HL-60/S4 (cell line): ENCODE measurements around the gene TRIM15.
"Not testable (repeated sequence)": the region's sequence is repeated elsewhere in the genome, so short reads cannot be mapped to it uniquely, and the experiment has no call there.

Source experiments
- in situ Hi-C: fragments of 300-500 bp; cut with MboI; formaldehyde crosslinking; loops from 2 replicates; pipeline ENCODE4 v1.14.3; 2022; ENCODE audit warnings: low sequenced_read_pairs

TRIM15 gene

DNA sequence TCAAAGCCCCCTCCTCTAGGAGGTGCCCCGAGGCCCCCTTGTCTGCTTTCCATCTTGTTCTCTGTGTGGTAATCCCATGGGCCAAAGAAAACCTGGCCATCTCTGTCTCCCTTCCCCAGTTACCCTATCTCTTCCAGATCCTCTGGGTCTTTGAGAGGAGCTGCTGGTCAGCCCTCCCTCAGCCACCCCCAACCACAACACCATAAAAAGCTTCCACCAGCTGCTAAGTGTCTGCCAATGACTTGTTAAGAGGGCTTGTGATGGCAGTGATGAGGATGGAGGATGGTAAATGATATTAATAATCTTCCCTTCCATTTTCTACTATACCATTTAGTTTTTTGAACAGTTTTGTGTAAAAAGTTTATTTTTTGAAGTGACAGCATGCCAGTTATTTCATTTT is 32.6 kb downstream of the TRIM15 start:
- in situ Hi-C loops: no loop called here

DNA sequence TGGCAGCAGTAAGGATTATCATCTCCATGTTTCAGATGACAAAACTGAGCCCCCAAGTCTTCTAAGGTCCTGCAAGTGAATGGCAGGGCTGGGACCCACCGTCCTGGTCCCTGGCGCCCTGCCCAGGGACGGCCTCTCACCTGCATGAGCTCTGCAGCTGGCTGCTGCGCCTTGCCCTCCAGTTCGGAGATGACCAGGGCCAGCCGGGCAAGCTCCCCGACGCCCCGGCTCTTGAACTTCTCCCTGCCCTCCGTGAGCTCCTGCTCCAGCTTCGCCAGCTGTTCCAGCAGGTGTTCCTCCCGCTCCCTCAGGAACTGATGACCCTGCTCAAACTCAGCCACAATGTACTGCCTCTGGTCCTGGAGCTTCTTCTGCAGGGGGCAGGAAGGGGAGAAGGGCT is 33.0 kb downstream of the TRIM15 start:
- in situ Hi-C loops: no loop called here

DNA sequence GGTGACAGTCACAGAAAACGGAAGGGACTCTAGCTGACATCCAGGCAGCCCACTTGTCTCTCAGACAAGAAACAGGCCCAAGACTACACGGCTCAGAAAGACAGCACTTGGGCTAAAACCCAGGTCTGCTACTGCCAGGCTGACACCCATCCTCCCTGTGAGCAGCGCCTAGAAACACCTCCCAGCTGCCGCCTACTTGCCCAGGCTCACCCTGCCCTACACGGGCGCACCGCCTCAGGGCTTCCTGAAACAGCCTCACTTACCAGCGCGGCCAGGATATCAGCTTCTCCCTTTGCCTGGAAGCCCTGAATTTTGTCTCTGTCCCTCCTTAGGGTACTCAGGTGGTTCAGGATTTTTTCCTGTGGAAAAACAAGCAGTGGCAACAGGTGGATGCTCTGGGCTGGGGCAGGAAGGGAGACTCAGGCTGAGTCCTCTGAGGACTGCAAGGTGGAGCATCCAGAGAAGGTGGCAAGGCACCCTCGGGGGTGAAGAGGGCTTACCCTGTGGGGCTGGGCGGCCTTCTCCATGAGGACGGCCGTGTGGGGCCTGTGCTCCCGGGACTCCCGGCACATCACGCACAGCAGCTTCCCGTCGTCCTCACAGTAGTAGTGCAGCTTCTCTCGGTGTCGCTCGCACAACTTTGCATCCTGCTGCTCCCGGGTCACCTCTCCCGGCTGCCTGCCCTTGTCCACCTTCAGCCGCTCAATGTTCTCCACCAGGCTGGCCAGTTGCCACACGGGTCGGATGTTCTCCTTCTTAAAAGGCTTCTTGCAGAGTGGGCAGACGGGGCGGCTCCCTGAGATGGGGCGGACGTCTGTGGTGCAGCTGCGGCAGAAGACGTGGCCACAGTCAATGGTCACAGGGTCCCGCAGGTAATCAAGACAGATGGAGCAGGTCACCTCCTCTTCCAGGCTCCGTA is 35.1 kb downstream of the TRIM15 start:
- in situ Hi-C loops: no loop called here

DNA sequence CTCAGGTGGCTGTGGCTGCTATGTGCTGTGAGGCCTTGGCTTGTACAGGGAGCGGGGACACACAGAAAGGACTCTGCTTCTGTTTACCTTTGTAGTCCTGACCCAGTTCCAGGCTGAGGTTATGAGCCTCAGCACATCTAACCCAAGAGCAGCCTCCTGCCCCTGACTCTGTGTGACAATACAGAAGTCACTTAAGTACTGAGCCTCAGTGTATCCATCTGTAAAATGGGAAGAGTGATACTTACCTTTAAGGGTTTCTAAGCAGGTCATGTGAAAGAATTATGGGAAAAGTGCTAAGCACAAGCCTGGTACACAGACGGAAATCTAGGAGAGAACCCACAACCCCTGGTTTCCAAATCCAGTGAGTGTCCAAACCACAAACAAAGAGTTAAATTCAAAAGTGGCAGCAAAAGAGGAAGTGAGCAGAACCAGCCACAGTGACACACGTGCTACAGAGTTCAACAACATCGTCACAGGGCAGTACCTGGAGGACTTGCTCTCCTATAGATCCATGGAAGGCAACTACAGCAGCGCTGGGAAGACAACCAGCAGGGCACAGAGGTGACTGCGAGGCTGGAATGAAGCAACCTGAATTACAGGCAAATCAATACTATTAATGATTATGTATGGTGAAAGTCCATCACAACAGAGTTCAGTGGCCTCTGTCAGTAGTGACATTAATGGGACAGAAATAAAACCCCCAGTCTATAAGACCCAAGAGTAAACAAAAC is 37.4 kb downstream of the TRIM15 start:
- in situ Hi-C loops: no loop called here

DNA sequence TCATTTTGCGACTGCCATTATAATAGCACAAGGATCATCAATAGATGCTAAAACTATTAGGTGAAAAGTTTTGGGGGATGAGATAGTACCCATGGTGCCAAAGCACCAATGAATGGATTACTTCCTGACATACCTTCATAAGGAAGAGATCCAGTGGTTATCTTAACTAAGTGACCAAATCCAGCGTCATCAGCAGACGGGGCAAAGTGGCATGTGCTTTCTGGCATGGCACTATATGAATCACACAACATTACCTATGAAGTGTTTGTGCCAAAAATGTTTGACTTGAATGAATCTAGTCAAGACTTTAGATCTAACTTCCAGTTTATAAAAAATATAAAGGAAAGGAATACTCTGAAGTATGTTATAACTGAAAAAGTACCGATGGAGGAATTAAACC is 39.0 kb downstream of the TRIM15 start:
- in situ Hi-C loops: no loop called here

DNA sequence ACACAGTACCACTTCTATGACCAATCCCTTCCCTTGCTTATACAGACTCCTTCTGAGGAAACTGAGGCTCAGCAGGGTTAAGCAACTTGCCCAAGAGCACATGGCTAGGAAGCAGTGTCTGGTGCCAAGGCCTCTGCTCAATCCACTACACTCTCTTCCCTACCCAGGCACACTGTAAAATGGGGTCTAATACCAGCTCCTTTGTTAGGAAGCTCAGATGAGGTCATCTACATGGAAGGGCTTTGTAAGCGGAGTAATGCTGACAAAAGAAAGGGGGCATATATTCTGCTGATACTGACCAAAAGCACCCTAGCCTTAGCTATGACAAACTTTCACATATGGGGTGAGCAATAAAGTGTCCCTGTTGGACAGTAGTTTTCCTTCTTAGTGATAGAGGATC is 40.8 kb downstream of the TRIM15 start:
- in situ Hi-C loops: no loop called here

DNA sequence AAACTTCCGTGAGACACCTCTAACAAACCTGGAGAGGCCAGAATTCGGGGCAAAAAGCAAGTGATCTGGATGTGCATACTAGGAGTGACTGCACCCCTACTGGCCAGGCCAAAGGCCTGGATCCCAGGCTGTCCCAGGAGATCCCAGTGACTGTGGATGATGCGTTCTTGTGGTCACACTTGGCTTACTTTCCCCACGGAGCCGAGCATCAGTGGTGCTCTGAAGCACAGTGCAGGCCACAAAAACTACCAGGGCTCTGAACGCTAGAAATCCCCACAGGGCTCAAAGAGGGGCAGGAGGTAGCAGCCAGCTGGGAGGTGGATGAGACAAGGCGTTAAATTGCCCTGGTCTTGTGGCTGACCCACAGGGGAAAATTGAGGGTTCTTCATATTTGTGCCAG is 42.8 kb downstream of the TRIM15 start:
- in situ Hi-C loops: no loop called here

DNA sequence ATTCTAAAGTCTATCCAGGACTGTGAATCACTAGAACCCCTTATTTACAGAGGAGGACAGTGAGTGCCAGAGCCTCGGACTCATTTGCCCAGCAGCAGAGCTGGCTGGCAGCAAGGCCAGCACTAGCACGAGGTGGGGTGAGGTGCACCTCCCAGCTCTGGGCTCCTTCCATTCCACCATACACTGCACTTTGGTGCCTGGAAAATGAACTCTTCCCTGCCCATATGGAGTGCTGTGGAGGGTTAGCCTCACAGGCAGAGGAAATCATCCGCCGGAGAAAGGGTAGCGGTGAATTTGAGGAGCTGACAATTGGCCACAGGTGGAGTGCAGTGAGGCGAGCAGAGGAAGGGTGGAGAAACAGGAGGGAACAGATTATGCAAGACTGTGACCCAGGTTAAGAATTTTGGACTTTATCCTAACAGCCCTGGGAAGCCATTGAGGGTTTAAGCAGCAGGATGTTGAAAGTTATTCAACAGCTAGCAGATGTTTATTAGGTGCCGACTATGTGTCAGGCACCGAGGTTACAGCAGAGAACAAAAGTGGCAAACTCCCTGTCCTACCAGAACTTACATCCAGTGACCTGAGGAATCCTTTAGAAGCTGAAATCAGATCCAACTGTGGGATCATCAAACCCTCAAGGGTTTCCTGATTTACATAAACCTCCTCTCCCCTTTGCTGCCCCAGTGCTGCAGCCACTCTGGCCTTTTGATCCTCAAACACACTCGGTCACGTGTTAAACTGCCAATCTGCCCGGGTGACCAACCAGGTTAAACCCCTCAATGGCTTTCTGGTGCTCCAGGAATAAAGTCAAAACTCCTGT is 43.7 kb downstream of the TRIM15 start:
- in situ Hi-C loops: no loop called here

DNA sequence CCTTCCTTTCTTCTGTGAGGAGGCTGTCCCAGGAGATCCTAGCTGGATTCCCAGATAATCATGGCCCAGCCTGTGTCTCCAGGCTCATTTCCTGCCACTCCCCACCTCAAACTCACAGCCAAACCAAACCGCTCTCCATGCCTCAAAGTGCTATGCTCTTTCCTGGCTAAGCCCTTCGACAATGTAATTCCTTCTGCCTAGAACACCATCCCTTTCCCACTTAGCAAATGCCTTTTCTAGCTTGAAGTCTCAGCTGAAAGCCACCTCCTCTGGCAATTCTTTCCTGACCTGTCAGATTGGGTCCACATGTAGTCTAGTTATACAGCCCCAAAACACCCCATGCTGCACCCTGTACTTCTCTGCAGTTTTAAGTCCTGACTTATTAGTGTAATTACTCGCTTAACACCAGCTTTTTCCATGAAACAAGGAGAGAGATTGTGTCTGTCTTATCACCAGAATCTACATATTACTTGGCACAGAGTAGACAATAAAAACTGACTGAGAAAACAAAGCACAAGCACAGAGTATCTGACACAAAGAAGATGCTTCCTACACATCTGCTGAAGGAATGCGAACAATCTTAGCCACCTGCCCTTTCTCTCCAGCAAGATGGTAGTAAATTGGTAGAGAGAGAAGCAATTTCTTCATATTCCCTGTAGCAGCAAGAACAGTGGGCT is 44.4 kb downstream of the TRIM15 start:
- in situ Hi-C loops: no loop called here

DNA sequence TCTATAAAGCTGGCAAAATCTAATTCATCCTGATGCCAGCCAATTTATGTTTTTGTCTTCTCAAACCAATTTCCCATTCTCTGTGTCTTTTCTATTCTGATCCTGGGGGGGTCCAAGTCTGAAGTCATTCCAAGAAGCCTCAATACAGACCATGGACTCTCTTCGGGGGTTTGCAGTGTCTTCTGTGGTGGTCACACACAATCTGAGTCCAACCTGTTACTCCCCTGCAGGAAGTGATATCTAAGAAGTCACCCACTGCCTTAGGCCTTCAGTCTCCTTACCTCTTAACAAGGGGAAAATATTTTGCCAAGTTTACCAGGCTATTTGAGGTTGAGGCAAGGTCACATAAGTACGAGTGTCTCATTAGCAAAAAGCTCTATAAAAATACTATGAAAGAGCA is 48.0 kb downstream of the TRIM15 start:
- in situ Hi-C loops: no loop called here

DNA sequence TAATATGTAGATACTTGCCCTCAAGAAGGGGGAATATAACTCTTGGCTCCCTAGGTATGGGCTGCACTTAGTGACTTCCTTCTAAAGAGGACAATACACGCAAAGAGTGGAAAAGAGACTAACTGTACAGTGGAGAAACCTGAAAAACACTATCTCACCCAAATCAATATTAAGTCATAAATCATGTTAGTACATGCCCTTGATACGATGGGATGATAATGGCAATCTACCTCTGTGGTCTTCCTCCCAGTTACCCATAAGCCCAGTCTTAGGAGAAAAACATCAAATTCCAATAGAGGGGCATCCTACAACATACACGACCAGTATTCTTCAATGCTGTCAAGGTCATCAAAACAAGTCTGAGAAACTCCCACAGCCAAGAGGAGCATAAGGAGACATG is 48.6 kb downstream of the TRIM15 start:
- in situ Hi-C loops: no loop called here

DNA sequence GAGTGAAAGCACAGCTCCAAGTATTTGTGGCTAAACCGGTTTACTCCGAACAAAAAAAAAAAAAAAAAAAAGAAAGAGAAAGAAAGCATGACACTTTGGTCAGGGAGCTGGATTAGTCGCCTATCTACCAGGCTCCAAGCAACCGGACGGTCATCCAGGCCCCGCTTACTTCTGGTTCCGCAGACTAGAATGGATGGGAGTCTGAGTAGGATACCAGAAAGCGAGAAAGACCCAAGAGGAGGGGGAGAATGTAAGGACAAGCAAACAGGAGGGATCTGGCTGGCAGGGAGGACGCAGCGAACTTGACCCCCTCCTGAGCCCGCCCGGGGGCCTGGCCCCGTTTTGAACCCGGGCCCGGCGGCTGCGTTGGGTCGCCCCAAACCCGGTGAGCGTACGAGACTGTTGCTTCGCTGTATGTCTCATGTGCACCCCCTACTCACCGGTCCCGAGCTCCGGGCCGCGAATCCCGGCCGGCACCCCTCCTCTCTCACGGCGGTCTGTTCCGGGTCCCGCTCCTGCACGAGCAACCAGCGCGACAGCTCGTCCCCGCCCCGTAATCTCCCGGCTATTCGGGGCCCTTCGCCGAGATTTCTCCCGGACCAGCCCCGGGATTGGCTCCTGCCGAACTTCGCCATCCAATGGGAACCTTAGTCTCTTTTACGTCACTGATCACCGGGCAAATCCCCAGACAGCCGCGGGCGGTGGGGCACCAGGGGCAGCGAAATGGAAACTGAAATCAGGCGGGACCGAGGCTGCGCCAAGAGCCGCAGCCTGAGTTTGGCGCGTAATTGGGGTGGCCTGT is 49.7 kb downstream of the TRIM15 start, which contains the start of gene TRIM26:
TSS of gene TRIM26 (minus strand) at position 542 of the 802 bp plus-strand sequence. CDS start 14,303 bp downstream, outside the sequence.
- in situ Hi-C loops: no loop called here

DNA sequence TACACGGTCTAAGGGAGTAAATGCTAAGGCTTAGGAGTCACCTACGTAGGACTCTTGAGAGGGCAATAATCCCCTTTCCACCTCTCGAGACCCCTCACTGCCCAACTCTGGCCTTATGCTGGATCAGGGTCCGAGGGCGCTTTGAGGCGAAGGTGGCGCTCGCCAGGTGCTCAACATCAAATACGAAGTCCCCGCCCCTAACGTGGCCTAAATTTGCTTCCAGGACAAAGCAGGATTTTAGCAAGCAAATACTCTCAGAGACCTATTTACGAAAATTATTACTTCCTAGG is 50.3 kb downstream of the TRIM15 start:
- in situ Hi-C loops: no loop called here

DNA sequence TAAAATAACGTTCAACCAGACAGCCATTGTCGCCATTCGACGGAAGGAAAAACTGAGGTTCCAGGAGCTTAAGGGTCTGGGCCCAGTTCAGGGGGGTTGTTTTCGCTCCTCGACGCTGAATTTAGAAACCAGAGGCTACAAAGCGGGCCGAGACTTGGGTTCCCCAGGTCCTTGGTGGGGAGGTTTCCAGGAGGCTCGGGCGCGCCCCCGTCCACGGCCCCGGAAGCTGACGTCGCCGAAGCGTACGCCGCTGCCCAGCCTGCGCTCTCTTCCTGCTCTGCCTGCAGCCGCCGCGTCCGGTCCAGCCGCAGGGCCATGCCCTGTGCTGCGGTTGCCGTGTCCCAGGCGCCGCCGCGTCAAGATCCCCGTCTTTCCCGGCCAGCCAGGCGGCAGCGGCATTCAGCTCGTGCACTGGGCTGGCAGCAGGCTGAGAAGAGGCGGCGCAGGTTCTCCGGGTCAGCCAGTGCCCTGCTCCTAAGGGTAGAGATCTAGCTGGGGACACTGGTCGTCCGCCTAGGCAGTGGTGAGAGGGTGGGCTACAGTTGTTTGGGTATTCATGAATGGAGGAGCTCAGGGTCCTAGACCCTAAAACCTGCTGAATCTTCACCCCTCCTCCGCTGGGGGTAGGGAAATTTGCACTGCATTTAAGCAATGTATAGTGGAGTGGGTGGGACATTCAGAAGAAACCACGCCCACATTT is 50.8 kb downstream of the TRIM15 start:
- in situ Hi-C loops: no loop called here

DNA sequence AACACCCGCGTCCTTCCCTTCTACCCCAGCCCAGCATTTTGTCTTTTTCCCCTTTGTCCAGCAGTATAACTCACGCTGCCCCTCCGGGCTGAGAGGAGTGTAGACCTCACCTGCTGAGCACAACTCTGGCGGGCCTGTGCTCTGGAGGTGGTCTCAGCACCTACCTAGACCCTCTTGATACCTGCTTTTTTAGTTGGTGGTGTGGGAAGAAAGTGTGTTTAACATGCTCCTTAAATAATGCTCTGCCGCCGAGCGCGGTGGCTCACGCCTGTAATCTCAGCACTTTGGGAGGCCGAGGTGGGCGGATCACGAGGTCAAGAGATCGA is 51.3 kb downstream of the TRIM15 start:
- in situ Hi-C loops: no loop called here

DNA sequence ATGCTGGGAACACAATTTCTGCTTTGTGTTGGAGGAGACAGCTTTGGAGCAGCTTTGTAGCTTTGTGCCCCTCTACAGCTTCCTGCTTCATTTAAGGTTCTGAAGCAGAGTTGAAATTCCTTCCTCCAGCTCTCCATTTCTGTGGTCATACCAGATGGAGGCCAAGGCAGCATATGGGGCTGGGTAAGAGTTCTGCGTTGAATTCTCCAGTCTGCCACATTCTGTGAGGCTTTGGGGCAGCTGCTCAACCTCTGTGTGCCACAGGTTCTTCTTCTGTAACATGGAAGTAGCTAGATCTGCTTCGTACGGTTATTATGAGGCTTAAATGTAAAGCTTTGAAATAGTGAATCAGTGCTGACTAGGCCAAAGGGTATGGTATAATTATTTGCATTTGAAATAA is 52.8 kb downstream of the TRIM15 start:
- in situ Hi-C loops: no loop called here

DNA sequence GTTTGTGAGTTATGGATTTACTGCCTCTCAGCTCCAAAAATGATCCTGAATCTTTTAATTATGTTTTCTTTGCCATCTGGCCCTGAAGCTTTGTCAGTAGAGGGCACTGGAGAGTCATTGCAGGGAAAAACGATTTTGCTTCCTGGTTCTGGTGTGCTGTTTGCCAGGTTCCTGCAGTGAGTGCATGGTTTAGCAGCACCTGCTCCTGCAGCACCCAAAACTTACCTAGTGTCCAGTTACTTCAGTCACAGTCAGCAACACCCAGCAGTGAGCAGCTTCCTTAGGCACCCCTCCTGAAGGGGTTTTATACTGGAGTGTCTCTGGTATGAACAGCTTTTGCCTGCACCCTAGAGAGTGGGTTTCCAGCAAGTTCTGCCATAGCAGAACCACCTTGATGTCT is 55.9 kb downstream of the TRIM15 start:
- in situ Hi-C loops: no loop called here

DNA sequence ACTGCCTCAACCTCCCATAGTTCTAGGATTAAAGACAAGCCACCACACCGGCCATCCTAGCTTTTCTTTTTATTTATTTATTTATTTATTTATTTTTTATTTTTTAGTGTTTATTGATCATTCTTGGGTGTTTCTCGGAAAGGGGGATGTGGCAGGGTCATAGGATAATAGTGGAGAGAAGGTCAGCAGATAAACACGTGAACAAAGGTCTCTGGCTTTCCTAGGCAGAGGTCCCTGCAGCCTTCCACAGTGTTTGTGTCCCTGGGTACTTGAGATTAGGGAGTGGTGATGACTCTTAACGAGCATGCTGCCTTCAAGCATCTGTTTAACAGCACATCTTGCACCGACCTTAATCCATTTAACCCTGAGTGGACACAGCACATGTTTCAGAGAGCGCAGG is 58.0 kb downstream of the TRIM15 start:
- in situ Hi-C loops: not testable (repeated sequence)

DNA sequence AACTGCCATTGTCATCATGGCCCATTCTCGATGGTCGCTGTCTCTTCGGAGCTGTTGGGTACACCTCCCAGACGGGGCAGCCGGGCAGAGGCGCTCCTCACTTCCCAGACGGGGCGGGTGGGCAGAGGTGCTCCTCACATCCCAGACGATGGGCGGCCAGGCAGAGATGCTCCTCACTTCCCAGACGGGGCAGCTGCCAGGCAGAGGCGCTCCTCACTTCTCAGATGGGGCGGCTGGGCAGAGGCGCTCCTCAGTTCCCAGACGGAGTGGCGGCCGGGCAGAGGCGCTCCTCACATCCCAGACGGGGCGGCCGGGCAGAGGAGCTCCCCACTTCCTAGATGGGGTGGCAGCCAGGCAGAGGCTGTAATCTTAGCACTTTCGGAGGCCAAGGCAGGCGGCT is 58.6 kb downstream of the TRIM15 start:
- in situ Hi-C loops: not testable (repeated sequence)
